ENCODE results near the gene C5orf22. TPM values are rescaled to one million over a fixed set of nuclear protein-coding genes. Genes with fewer than 3 reads are reported as not detected.
A peak's percentile ranks its signal among the peaks of the same experiment; 100 is the strongest.

C5orf22 gene
- total RNA-seq, 1 experiment from 2014 or later: 40.6 TPM

DNA sequence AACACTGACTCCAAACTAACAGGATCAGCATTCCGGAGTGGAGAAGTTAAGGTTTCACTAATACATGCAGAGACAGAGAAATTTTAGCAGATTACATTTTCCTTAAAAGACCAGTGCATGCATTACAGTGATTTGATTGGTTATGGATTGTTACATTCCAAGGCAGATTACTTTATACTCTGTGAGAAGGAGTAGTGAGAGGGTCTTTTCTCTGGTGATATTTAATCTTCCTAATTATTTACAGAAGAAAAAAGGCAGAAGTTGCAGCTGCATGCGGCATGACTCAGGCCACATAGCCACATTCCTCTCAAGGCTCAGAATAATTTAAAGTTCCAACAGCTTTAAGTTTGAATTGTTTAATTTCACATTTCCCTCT, 53.8 kb downstream of the C5orf22 start:
- no peak overlapping the region for H3K27ac Mint-ChIP-seq
- peaks cover 4% of the 10 kb centered on the region for H3K27me3 Mint-ChIP-seq (ENCODE audit: low read depth)
- H3K4me1 Mint-ChIP-seq: peaks cover 25% of the 10 kb centered on the region
- ChIA-PET POLR2A (no interaction called here), CTCF (interaction anchor here (1.0 to 1.4 kb wide), 2 partner anchors 223 to 491 kb away, joined by 3 to 6 read pairs; no protein-coding TSS in a partner anchor)
- TF ChIP-seq FOXJ3 (CRISPR knock-in tag; IDR thresholded peaks at IDR 0.05; ENCODE audit: borderline replicate concordance) (no peak), CREB1 (CRISPR knock-in tag; IDR thresholded peaks at IDR 0.05) (no peak), ZNF671 (CRISPR knock-in tag; IDR thresholded peaks at IDR 0.05) (no peak), NR3C1 (CRISPR knock-in tag; conservative IDR thresholded peaks at IDR 0.05; ENCODE audit: low read depth) (no peak), ARID4B (CRISPR knock-in tag; IDR thresholded peaks at IDR 0.05; ENCODE audit: borderline replicate concordance) (no peak), TP53 (CRISPR knock-in tag; IDR thresholded peaks at IDR 0.05) (no peak)
- TF ChIP-seq, protein P1, sequence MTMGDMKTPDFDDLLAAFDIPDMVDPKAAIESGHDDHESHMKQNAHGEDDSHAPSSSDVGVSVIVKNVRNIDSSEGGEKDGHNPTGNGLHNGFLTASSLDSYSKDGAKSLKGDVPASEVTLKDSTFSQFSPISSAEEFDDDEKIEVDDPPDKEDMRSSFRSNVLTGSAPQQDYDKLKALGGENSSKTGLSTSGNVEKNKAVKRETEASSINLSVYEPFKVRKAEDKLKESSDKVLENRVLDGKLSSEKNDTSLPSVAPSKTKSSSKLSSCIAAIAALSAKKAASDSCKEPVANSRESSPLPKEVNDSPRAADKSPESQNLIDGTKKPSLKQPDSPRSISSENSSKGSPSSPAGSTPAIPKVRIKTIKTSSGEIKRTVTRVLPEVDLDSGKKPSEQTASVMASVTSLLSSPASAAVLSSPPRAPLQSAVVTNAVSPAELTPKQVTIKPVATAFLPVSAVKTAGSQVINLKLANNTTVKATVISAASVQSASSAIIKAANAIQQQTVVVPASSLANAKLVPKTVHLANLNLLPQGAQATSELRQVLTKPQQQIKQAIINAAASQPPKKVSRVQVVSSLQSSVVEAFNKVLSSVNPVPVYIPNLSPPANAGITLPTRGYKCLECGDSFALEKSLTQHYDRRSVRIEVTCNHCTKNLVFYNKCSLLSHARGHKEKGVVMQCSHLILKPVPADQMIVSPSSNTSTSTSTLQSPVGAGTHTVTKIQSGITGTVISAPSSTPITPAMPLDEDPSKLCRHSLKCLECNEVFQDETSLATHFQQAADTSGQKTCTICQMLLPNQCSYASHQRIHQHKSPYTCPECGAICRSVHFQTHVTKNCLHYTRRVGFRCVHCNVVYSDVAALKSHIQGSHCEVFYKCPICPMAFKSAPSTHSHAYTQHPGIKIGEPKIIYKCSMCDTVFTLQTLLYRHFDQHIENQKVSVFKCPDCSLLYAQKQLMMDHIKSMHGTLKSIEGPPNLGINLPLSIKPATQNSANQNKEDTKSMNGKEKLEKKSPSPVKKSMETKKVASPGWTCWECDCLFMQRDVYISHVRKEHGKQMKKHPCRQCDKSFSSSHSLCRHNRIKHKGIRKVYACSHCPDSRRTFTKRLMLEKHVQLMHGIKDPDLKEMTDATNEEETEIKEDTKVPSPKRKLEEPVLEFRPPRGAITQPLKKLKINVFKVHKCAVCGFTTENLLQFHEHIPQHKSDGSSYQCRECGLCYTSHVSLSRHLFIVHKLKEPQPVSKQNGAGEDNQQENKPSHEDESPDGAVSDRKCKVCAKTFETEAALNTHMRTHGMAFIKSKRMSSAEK (CRISPR knock-in tag; IDR thresholded peaks at IDR 0.05; ENCODE audit: borderline replicate concordance): no peak
- TF ChIP-seq, protein P2, sequence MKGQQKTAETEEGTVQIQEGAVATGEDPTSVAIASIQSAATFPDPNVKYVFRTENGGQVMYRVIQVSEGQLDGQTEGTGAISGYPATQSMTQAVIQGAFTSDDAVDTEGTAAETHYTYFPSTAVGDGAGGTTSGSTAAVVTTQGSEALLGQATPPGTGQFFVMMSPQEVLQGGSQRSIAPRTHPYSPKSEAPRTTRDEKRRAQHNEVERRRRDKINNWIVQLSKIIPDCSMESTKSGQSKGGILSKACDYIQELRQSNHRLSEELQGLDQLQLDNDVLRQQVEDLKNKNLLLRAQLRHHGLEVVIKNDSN (CRISPR knock-in tag; IDR thresholded peaks at IDR 0.05): no peak
- H3K4me3 Mint-ChIP-seq: no peak overlapping the region
- ATAC-seq (no peak), DNase-seq (ENCODE audit: low spot score) (no peak)
- peaks cover 11% of the 10 kb centered on the region for H3K36me3 Mint-ChIP-seq
- peaks cover 29% of the 10 kb centered on the region for H3K9me3 Mint-ChIP-seq

DNA sequence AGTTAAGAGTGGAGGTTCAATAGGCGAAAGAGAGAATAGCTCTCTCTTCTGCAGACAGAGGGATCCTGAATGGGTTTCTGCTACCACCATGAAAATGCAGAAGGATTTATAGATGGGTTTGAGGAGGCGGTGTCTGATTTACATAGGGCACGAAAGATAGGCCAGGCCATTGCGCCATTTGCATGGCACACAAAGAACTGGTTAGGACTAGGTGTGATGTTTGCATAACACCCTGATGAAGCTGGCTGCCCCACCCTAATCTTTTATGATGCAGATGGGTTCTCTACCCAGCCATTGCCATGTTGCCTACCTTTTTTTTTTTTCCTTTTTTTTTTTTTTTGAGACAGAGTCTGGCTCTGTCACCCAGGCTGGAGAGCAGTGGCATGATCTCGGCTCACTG, 55.4 kb downstream of the C5orf22 start:
- CTCF ChIA-PET: interaction anchor here (0.6 to 2.2 kb wide), 5 partner anchors 8 to 505 kb away, joined by 3 to 9 read pairs (median 6); no protein-coding TSS in a partner anchor
- Mint-ChIP-seq H3K9me3 (peaks cover 26% of the 10 kb centered on the region), H3K36me3 (peaks cover 8% of the 10 kb centered on the region), H3K4me3 (no peak overlapping the region), H3K4me1 (peaks cover 19% of the 10 kb centered on the region), H3K27me3 (ENCODE audit: low read depth) (peaks cover 4% of the 10 kb centered on the region), H3K27ac (no peak overlapping the region)
- POLR2A ChIA-PET: interaction anchor here (0.9 kb wide), 1 partner anchor 94 kb away, joined by 5 read pairs; no protein-coding TSS in a partner anchor
- peak; percentile 89 for ATAC-seq
- TF ChIP-seq FOXP4 (CRISPR knock-in tag; IDR thresholded peaks at IDR 0.05): no peak
- TF ChIP-seq NFATC4 (CRISPR knock-in tag; IDR thresholded peaks at IDR 0.05): no peak
- no peak for TF ChIP-seq FOXJ3 (CRISPR knock-in tag; IDR thresholded peaks at IDR 0.05; ENCODE audit: borderline replicate concordance)
- TF ChIP-seq ATF1 (CRISPR knock-in tag; IDR thresholded peaks at IDR 0.05): no peak
- no peak for TF ChIP-seq ELF4 (CRISPR knock-in tag; IDR thresholded peaks at IDR 0.05; ENCODE audit: low read depth)
- no peak for TF ChIP-seq ESRRA (CRISPR knock-in tag; IDR thresholded peaks at IDR 0.05; ENCODE audit: borderline replicate concordance)
- no peak for TF ChIP-seq SP1 (CRISPR knock-in tag; conservative IDR thresholded peaks at IDR 0.05)
- TF ChIP-seq RORB (CRISPR knock-in tag; IDR thresholded peaks at IDR 0.05): no peak
- TF ChIP-seq AR (CRISPR knock-in tag; IDR thresholded peaks at IDR 0.05): no peak
- no peak for TF ChIP-seq ZNF121 (CRISPR knock-in tag; IDR thresholded peaks at IDR 0.05)
- no peak for TF ChIP-seq ZNF671 (CRISPR knock-in tag; IDR thresholded peaks at IDR 0.05)
- TF ChIP-seq ZNF232 (CRISPR knock-in tag; IDR thresholded peaks at IDR 0.05): no peak
- TF ChIP-seq, protein P3, sequence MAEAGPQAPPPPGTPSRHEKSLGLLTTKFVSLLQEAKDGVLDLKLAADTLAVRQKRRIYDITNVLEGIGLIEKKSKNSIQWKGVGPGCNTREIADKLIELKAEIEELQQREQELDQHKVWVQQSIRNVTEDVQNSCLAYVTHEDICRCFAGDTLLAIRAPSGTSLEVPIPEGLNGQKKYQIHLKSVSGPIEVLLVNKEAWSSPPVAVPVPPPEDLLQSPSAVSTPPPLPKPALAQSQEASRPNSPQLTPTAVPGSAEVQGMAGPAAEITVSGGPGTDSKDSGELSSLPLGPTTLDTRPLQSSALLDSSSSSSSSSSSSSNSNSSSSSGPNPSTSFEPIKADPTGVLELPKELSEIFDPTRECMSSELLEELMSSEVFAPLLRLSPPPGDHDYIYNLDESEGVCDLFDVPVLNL (CRISPR knock-in tag; IDR thresholded peaks at IDR 0.05; ENCODE audit: borderline replicate concordance, low read depth): no peak
- no peak for DNase-seq (ENCODE audit: low spot score)
